GM12874 (cell line): ENCODE measurements around the gene ITGA11.

Experiments
- TF ChIP-seq, protein P1 (sequence below): IDR thresholded peaks from 2 replicates; pipeline ENCODE4 v1.5.1; 2011; ENCODE audit warnings: low read depth, mild to moderate bottlenecking, control low read depth, low read length, moderate library complexity; ENCODE audit not compliant: insufficient read depth

Gene ITGA11

GRCh38 chr15:68372291-68372811, 59.6 kb downstream of the ITGA11 start:
- TF ChIP-seq, protein P1, sequence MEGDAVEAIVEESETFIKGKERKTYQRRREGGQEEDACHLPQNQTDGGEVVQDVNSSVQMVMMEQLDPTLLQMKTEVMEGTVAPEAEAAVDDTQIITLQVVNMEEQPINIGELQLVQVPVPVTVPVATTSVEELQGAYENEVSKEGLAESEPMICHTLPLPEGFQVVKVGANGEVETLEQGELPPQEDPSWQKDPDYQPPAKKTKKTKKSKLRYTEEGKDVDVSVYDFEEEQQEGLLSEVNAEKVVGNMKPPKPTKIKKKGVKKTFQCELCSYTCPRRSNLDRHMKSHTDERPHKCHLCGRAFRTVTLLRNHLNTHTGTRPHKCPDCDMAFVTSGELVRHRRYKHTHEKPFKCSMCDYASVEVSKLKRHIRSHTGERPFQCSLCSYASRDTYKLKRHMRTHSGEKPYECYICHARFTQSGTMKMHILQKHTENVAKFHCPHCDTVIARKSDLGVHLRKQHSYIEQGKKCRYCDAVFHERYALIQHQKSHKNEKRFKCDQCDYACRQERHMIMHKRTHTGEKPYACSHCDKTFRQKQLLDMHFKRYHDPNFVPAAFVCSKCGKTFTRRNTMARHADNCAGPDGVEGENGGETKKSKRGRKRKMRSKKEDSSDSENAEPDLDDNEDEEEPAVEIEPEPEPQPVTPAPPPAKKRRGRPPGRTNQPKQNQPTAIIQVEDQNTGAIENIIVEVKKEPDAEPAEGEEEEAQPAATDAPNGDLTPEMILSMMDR, result peak; percentile 27; the same call in 1 of the 2 replicates

GRCh38 chr15:68371851-68372250, 60.1 kb downstream of the ITGA11 start:
- TF ChIP-seq, protein P1, result no peak

DNA sequence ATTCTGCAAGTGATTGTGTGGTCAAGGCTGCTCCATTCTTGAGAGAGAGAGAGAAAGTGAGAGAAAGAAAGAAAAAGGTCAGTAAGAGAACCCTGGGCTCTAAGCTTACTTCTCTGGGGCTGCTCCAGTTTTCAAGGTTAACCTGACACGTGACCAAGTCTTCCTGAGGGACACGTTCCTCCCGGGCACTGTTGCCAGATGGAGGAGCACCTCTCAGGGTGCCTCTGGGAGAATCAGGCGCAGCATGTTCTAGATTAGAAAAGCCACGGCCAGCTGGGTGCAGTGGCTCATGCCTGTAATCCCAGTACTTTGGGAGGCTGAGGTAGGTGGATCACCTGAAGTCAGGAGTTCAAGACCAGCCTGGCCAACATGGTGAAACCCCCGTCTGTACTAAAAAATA, 60.8 kb downstream of the ITGA11 start:
- TF ChIP-seq, protein P1, result no peak

DNA sequence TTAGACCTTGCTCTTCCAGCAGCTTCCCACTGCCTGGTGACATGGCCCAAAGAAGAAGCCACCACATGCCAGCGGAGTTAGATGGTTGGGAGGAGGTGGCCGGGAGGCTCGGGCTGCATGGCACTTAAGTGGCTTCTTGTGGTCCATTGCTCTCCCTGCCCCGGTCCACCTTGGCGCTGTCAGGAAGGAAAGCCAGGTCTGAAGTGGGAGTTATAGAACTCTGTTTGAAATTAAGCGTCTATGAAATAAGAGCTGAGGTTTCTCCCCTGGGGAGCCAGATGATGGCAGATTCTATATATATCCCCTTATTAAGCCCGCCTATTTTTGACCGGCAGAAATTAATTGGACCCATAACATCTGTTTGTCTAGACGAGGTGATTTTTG, 61.2 kb downstream of the ITGA11 start:
- TF ChIP-seq, protein P1, result no peak

DNA sequence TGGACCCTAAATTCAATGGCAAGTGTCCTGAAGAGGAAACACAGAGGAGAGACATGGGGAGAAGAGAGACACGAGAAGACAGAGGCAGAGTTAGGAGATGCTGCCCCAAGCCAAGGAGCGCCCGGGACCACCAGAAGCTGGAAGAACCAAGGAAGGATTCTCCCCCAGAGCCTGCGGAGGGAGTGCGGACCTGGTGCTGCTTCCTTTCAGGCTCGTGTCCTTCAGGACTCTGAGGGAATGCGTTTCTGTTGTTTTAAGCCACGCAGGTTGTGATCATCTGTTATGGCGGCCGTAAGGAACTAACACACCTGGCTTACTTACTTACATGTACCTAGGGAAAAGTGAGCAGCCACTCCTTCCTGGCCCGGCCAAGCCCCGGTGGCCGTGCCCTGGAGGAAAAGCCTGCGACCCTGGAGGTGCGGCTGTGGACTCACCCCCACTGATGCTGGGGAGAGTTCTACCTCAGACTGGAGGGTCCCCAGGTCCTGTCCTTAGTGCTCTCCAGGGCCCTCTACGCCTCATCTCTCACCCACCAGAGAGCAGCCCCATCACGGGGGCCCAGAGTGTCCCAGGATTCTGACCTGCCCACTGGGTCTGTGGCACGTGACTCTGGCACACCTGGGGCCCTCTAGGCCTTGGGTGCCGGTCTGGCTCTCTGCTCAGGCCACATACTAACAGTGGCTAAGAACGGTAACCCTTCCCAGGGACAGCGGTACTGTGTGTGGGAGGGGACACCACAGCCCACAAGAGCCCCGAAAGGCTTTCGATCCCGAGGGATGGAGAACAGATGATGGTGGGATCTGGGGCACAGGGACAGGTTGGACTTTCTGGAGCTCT, 61.8 kb downstream of the ITGA11 start:
- TF ChIP-seq, protein P1, result no peak

GRCh38 chr15:68368731-68369435, 63.1 kb downstream of the ITGA11 start:
- TF ChIP-seq, protein P1, result no peak

DNA sequence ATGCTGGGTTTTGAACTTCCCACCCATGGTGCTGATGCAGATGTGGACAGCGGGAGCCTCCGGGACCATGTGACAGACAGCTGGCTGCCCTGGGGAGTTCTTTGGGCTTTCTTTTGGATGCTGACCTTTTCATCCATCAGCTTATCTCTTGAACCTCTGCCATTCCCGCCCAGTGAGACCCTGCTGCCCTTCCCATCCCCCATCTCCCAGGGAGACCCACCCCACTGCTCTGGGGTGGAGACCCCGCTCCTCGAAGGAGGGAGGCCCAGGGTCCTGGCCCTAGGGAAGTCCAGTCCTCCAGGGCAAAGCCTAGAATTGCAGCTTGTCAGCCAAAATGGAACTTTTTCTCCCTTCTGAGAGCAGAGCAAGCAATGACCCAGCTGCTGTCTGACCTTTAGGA, 64.0 kb downstream of the ITGA11 start:
- TF ChIP-seq, protein P1, result no peak
